ENCODE measurements around the gene HDAC6.
A peak's percentile ranks its signal among the peaks of the same experiment; 100 is the strongest.

The HDAC6 gene

DNA sequence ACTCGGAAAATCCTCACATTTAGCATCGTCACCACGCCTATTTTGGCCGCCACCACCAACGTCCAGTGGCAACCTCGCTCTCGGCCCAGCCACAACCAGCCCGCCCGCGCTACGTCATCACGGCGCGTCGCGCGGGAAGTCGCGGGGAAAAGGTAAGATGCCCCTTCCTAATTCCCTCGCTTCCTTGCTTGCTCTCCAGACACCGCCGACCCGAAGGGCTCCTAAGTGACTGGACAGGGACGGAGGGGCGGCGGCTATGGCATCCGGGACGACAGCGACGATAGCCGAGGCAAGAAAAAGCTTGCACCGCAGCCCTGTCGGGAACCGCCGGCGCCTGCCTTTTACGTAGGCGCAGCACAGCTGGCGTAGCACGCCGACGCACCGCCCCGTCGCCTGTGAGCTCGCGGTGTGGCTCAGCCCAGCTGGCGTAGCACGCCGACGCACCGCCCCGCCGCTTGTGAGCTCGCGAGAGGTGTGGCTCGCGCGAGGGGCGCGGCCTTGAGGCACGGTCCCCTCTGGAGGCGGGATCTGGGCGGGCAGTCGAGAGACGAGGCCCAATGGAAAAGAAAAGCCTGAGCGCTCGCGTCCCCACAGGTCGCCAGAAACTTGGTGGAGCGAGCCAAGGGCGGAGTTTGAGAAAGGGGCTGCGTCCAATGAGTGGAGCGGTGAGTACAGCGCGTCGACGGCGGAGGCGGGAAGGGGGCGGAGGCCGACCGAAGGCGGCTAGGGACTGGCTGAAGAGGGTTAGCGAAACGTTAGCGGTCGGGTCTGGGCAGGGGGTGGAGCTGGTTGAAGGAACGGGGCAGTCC lies at the start of gene HDAC6:
Gene HDAC6, plus strand, starts transcription at position 788 of the 809 bp plus-strand sequence. CDS start 626 bp downstream, outside the sequence.
- in situ Hi-C loops (cut with MboI; ENCODE audit: low pct_unique_long_range_greater_than_20kb, low sequenced_read_pairs): no loop called here
- peak; percentile 100 for DNase-seq

DNA sequence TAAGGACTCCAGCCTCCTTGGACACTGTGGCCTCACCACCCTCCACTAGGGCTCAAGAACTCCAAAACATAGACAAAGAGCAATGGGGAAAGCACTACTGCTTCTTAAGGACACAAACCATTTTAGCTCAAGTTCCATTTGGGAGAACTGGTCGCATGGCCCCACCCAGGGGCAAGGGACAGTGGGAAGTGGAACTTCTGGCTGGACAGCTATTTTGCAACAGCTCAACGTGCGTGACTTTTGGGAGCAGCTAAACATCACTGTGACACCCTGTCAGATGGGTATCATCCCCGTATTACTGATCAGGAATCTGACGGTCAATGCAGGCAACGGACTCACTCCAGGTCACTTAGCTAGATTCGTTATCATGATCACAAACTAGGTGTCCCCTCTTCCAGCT lies 49.4 kb upstream of the HDAC6 start:
- in situ Hi-C loops (cut with MboI; ENCODE audit: low pct_unique_long_range_greater_than_20kb, low sequenced_read_pairs): no loop called here
- DNase-seq: no peak

DNA sequence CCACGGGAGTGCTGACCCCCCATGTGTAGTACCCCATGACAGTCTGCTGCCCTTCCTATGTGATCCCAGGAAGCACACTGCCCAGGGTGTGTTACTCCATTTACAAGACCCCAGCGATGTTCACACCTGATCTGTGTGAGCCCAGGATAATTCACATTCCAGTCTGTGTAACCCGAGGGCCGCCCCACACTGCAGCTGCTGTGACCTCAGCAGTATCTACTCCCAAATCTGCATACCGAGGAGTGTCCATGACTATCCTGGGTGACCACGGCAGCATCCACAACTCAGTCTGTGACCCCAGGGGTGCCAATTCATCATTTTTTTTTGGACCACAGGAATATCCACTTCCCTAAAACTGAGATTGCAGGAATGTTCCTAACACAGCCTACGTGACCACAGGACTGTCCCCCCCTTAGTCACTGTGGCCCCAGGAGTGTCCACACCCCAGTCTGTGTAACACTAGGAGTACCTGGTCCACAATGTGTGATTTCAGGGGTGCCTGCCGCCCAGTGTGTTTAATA lies 48.1 kb upstream of the HDAC6 start:
- in situ Hi-C loops (cut with MboI; ENCODE audit: low pct_unique_long_range_greater_than_20kb, low sequenced_read_pairs): no loop called here
- DNase-seq: no peak

DNA sequence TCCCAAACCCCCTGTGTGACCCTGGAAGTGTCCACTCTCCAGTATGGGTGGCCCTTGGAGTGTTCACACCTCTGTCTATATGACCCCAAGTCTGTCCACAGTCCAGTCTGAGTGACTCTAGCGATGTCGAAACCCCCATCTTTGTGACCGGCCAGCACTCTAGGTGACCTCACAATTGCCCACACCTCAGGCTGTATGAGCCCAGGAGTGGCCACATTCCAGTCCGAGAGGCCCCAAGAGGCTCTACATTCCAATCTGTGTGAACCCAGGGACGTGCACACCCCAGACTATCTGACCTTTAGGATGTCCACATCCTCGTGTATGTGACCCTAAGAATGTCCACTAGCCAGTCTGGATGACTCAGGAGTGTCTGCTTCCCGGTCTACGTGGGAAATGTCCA lies 47.6 kb upstream of the HDAC6 start:
- in situ Hi-C loops (cut with MboI; ENCODE audit: low pct_unique_long_range_greater_than_20kb, low sequenced_read_pairs): no loop called here
- no peak for DNase-seq

DNA sequence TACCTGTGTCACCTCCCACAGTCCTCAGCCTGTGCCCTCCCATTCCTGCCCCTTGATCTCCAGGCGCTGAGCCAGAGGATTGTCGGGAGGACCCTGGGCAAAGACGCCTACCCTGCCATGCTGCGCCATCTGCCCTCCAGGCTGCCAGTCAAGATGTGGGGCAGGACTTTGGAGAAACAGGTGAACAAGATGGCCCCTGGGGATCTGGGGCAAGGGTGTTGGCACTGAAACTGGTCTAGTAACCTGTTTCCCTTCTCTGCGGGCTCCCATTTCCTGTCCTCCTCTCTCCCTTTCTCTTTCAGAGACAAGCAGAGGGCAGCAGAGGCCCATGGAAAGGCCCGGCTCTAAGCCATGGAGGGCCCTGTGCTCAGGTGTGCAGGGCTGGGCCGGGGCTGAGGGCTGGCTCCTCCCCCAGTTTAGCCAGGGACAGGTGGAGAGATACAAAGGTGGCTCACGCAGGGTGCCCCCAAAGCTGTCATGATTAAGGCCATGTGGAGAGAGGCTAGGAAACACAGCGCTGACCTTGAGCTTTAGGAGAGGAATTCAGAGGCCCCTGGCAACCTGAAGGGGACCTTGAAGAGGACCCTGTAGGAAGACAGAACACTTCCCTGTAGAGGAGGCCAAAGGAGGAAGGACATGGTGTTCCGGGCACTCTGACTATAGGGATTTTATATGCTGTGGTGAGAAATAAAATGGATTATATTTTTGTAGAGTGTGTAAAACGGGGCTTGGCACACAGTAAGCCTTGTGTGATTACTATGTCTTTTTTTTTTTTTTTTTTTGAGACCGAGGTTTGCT lies 40.0 kb upstream of the HDAC6 start, which contains the start of gene GLOD5:
Gene GLOD5, plus strand, starts transcription at position 74 of the 798 bp plus-strand sequence. Its CDS starts 44 bp downstream, at position 118.
- in situ Hi-C loops (cut with MboI; ENCODE audit: low pct_unique_long_range_greater_than_20kb, low sequenced_read_pairs): no loop called here
- DNase-seq: peak; percentile 52

GRCh38 chrX:48769230-48769629 lies 32.6 kb upstream of the HDAC6 start:
- no peak for DNase-seq
- in situ Hi-C loops (cut with MboI; ENCODE audit: low pct_unique_long_range_greater_than_20kb, low sequenced_read_pairs): no loop called here

GRCh38 chrX:48770296-48770695 lies 31.6 kb upstream of the HDAC6 start:
- DNase-seq: no peak
- in situ Hi-C loops (cut with MboI; ENCODE audit: low pct_unique_long_range_greater_than_20kb, low sequenced_read_pairs): no loop called here

DNA sequence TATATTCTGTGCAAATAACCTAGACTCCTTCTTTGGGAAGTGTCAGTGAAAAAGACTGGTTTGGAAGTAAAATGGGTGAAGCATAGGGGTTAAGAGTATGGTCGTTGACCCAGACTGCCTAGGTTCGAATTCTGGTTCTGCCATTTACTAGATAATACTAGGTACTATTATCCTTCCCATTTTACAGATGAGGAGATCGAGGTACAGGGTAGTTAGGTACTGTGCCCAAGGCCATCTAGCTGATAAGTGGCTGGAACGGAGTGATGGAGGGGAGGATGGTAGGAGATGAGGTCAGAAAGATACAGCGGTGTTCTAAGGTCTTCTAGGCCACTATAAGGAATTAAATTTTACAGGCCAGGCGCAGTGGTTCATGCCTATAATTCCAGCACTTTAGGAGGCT lies 29.3 kb upstream of the HDAC6 start:
- in situ Hi-C loops (cut with MboI; ENCODE audit: low pct_unique_long_range_greater_than_20kb, low sequenced_read_pairs): no loop called here
- no peak for DNase-seq

- in situ Hi-C loops (cut with MboI; ENCODE audit: low pct_unique_long_range_greater_than_20kb, low sequenced_read_pairs): no loop called here
- DNase-seq: no peak
These were observed 24.9 kb upstream of the HDAC6 start for GRCh38 chrX:48776818-48777439.

DNA sequence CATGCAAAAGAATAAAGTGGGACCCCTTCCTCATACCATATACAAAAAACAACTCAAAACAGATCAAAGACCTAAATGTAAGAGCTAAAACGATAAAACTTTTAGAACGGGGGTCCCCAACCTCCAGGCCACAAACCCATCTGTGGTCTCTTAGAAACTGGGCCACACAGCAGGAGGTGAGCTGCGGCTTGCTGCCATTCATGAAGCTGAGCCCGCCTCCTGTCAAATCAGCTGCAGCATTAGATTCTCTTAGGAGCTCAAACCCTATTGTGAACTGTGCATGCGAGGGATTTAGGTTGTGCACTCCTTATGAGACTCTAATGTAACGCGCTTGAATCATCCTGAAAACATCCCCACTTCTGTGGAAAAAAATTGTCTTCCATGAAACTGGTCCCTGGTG lies 22.5 kb upstream of the HDAC6 start:
- no peak for DNase-seq
- in situ Hi-C loops (cut with MboI; ENCODE audit: low pct_unique_long_range_greater_than_20kb, low sequenced_read_pairs): no loop called here

DNA sequence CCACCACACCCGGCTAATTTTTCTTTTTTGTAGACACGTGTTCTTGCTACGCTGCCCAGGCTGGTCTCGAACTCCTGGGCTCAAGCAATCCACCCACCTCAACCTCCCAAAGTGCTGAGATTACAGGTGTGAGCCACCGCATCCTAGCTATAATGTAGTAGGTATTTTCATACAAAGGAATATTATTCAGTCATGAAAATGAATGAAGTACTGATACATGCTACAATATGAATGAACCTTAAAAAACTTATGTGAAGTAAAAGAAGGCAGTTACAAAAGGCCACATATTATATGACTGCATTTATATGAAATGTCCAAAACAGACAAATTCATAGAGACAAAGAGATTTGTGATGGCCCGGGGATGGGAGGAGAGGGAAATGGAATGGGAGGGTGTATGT lies 20.2 kb upstream of the HDAC6 start:
- no peak for DNase-seq
- in situ Hi-C loops (cut with MboI; ENCODE audit: low pct_unique_long_range_greater_than_20kb, low sequenced_read_pairs): no loop called here

GRCh38 chrX:48782216-48782615 lies 19.7 kb upstream of the HDAC6 start:
- in situ Hi-C loops (cut with MboI; ENCODE audit: low pct_unique_long_range_greater_than_20kb, low sequenced_read_pairs): no loop called here
- no peak for DNase-seq

DNA sequence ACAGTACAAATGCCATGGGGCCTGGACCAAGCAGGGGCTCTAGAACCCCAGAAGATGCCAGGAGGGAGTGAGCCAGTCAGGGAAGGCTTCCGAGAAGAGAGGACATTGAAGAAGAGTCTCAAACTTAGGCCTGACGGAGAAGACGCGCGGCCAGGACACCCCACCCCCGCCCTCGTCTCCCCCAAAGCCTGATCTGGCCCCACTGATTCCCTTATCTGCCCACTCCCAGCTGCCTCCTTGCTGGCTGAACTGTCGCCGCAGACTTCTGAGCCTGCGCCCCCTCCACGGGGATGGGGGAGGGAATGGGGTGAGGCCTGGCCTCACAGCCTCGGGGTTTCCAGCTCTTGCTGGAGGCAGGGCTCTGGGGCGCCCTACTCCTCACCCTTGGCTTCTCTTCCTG lies 19.1 kb upstream of the HDAC6 start:
- no peak for DNase-seq
- in situ Hi-C loops (cut with MboI; ENCODE audit: low pct_unique_long_range_greater_than_20kb, low sequenced_read_pairs): no loop called here

DNA sequence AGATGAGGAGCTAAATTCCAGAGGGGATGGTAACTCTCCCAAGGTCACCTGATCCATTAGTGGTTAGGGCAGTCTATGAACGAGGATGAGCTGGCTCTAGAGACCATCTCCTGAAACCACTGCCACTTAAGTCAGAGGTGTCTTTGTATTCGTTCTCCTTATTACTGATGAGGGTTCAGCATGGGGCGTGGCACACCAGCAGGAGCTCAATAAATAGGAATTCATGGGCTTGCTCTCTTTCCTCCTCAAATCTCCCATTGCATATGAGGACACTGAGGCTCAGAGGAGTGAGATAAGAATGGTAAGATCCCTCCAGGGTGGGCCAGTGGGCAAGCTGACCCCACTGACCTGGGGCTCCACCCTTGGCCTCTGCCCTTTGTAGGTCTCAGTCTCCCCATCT lies 17.1 kb upstream of the HDAC6 start:
- in situ Hi-C loops (cut with MboI; ENCODE audit: low pct_unique_long_range_greater_than_20kb, low sequenced_read_pairs): no loop called here
- no peak for DNase-seq

DNA sequence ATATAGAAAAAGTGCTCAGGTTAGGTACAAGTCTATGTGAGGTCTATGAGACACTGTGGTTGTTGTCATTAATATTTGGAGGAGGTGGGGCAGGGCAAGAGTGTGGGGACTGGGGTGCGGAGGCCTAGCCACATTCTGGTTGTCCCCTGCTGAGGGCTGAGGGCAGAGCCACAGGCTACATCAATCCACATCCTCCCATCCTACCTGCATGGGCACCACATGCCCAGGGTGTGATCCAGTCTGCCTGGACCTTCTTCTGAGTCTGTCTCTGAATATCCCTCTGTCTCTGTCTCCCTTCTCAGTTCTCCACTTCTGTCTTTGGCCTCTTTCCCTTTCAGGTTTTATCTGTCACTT lies 16.7 kb upstream of the HDAC6 start:
- no peak for DNase-seq
- in situ Hi-C loops (cut with MboI; ENCODE audit: low pct_unique_long_range_greater_than_20kb, low sequenced_read_pairs): no loop called here

DNA sequence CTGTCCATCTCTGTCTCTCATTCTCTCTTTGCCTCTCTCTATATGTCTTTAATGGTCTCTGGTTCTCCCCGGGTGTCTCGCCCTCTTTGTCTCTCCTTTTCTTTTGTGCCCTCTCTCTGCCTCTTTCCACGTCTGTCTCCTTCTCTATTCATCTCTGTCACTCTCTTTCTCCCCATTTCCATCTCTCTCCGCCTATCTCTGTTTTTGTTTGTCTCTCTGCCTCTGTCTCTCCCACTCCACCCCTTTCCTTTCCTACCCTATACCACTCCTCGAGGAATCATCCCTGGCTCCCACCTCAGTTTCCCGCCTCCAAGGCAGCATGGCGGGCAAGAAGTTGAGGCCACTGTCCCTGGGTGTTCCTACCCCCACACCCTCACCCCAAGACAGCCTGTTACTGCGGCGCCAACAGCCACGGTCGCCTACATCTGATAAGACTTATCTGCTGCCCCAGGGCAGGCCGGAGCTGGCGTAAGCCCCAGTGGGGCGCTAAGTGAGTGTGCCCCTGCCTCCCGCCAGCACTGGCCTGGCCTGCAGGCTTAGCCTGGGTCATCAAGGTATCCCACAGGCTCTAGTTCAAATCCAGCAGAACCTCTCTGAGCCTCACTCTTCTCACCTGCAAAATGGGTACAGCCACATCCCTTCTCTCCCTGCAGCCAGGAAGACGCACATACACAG lies 16.2 kb upstream of the HDAC6 start:
- no peak for DNase-seq
- in situ Hi-C loops (cut with MboI; ENCODE audit: low pct_unique_long_range_greater_than_20kb, low sequenced_read_pairs): no loop called here

DNA sequence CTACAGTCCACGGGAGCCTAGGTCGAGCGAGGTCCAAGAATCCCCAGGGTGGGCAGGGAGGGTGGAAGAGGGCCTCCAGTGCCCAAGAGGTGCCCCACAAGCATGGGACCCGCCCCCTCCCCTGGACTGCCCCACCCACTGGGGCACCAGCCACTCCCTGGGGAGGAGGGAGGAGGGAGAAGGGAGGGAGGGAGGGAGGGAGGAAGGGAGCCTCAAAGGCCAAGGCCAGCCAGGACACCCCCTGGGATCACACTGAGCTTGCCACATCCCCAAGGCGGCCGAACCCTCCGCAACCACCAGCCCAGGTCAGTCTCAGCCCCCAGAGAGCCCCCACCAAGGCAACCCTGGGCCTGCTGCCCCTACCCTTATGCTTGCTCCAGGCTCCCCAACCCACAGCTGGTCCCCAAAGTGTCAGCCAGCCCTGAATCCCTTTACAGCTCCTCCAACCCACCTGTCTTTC lies 15.5 kb upstream of the HDAC6 start, which contains the start of gene GATA1:
Gene GATA1, plus strand, starts transcription at position 250 of the 460 bp plus-strand sequence. CDS start 4,520 bp downstream, outside the sequence.
- no peak for DNase-seq

DNA sequence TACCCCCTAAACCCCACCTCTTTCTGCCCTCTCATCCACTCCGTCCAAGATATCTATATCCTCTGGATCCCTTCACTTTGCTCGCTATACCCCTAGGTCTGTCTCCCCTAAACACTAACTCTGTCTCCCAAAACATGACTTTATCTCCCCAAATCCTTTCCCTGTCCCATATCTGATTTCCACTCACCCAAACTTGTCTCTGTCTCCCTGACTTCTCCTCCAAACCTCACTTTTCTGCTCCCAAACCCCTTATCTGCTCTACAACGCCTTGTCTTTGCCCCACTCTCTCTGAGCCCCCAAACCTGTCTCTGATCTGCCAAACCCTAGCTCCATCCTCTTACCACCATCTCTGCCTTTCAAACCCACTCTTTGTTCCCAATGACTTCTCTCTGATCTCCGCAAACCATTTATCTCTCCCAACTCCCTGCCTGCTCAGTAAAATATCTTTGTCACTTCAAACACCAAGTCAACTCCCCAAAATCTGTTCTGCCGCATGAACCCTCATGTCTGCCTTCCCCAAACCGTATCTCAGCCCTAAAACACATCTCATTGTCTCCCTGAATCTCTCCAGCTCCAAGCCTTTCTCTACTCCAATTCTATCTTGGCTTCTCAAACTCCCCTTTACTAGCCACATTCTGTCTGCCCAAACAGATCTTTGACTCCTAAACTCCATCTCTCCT lies 14.9 kb upstream of the HDAC6 start:
- in situ Hi-C loops (cut with MboI; ENCODE audit: low pct_unique_long_range_greater_than_20kb, low sequenced_read_pairs): no loop called here
- no peak for DNase-seq

More for the DNA sequence above, 15.5 kb upstream of the HDAC6 start, which contains the start of gene GATA1:
- in situ Hi-C loops (cut with MboI; ENCODE audit: low pct_unique_long_range_greater_than_20kb, low sequenced_read_pairs): no loop called here

Data from KBM-7 (cell line).